HepG2 (cell line): Measurements from ENCODE around the gene RNGTT.

Experiments
- BHLHE40 ChIP-seq: IDR thresholded peaks from 2 replicates; pipeline ENCODE4 v1.6.1; 2011; ENCODE audit warnings: low read length, improper control_type of control experiment
- BRD4 ChIP-seq: sonication (generic); formaldehyde crosslinking; IDR thresholded peaks from 2 replicates; pipeline ENCODE4 v1.4.0; 2020; ENCODE audit warnings: missing genetic modification reagents
- ELF4 ChIP-seq: sonication (generic); formaldehyde crosslinking; IDR thresholded peaks from 2 replicates; pipeline ENCODE4 v1.5.0; 2020; ENCODE audit warnings: missing genetic modification reagents, mild to moderate bottlenecking, moderate library complexity, borderline replicate concordance
- EZH2 ChIP-seq: conservative IDR thresholded peaks from 2 replicates; pipeline ENCODE4 v1.6.1; 2012; ENCODE audit warnings: mild to moderate bottlenecking, low read depth, low read length, moderate library complexity
- JUND ChIP-seq: sonication (generic); formaldehyde crosslinking; IDR thresholded peaks from 2 replicates; pipeline ENCODE4 v1.8.0; 2022; ENCODE audit warnings: mild to moderate bottlenecking, missing genetic modification reagents
- ZNF263 ChIP-seq: sonication (generic); formaldehyde crosslinking; IDR thresholded peaks from 2 replicates; pipeline ENCODE4 v1.4.0; 2020; ENCODE audit warnings: missing genetic modification reagents
- ZNF572 ChIP-seq: sonication (generic); formaldehyde crosslinking; IDR thresholded peaks from 2 replicates; pipeline ENCODE4 v1.5.1; 2020; ENCODE audit warnings: mild to moderate bottlenecking, missing genetic modification reagents
- ZNF619 ChIP-seq: sonication (generic); formaldehyde crosslinking; IDR thresholded peaks from 2 replicates; pipeline ENCODE4 v1.4.0; 2020; ENCODE audit warnings: mild to moderate bottlenecking, missing genetic modification reagents
- ZNF749 ChIP-seq: sonication (generic); formaldehyde crosslinking; IDR thresholded peaks from 2 replicates; pipeline ENCODE4 v1.8.0; 2022; ENCODE audit warnings: mild to moderate bottlenecking, missing genetic modification reagents, moderate library complexity, borderline replicate concordance

DNA sequence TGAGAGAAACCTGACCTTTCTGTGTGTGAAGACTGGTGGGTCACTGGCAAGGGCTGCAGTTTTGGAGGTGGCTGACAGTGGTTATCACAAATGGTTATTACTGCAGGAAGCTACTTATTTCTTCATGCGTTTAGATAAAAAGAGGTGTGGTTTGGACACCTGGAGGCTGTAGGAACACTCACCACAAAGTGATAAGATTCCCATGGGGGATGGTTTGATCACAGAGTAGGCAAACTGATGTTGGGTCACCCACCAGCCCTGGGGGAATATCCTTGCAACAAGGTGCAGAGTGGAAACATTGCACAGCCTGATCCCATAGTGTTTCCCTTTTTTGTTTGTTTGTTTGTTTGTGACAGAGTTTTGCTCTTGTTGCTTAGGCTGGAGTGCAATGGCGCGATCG lies 33.9 kb upstream of the RNGTT start:
- no peak for TF ChIP-seq BHLHE40
- no peak for TF ChIP-seq BRD4
- TF ChIP-seq ZNF572: no peak
- no peak for TF ChIP-seq JUND
- TF ChIP-seq ELF4 (CRISPR knock-in tag): no peak
- no peak for TF ChIP-seq ZNF619 (CRISPR knock-in tag)
- no peak for TF ChIP-seq ZNF749 (CRISPR knock-in tag)
- TF ChIP-seq ZNF263: no peak
- TF ChIP-seq EZH2: no peak
